ENCODE measurements around the gene CIAO1. TPM values are rescaled to one million over a fixed set of nuclear protein-coding genes. Genes with fewer than 3 reads are reported as not detected.

CIAO1 gene
- total RNA-seq, 2 donors from 2014 or later: 108 to 135 TPM

DNA sequence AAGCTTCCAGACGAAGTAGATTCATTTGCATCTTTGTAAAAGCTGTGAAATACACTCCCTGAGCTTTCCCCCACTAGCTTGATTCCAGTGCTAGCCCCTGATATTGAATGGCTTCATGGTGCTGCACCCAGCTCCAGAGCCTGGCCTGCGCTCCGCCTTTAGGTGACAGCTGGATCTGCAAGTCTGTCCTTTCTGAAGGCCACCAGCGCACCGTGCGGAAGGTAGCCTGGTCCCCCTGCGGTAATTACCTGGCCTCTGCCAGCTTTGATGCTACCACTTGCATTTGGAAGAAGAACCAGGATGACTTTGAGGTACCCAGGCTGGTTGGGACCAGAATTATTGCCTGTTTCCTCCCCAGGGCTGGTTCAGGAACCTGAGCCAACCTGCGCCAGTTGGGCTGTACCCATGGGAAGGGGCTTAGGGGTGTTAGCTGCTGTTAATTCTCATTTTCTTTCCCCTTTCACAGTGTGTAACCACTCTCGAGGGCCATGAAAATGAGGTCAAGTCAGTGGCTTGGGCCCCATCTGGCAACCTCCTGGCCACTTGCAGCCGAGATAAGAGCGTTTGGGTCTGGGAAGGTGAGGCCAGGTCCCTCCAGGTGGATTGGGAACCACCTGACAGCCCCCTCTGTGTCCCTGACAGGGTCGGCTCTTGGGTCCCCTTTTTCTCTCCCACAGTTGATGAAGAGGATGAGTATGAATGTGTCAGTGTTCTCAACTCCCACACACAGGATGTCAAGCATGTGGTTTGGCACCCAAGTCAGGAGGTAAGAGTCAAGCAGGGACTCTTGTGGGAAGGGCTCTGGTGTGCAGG, 1.3 kb downstream of the CIAO1 start:
- H3K9me3 ChIP-seq: no peaks in the 10 kb centered on the region
- DNase-seq (ENCODE audit: low spot score): no peak
- peaks cover 0 to 11% of the 10 kb centered on the region in 2 donors for H3K36me3 ChIP-seq
- H3K4me3 ChIP-seq: no peak overlapping the region
- WGBS: 67% methylated on average over 12 of the region's 12 CpGs
- H3K4me1 ChIP-seq (replicated peaks): peaks cover 8% of the 10 kb centered on the region
- intact Hi-C loops (cut with DNase I): loop anchor here (2.0 kb wide), 1 partner anchor 37 kb away; the partner anchor contains the start of gene SNRNP200
- no peak overlapping the region for H3K27ac ChIP-seq
- H3K27me3 ChIP-seq (replicated peaks; ENCODE audit: insufficient read depth): no peaks in the 10 kb centered on the region
- TF ChIP-seq POLR2AphosphoS5 (IDR thresholded peaks at IDR 0.05): no peak
- TF ChIP-seq, protein P1, sequence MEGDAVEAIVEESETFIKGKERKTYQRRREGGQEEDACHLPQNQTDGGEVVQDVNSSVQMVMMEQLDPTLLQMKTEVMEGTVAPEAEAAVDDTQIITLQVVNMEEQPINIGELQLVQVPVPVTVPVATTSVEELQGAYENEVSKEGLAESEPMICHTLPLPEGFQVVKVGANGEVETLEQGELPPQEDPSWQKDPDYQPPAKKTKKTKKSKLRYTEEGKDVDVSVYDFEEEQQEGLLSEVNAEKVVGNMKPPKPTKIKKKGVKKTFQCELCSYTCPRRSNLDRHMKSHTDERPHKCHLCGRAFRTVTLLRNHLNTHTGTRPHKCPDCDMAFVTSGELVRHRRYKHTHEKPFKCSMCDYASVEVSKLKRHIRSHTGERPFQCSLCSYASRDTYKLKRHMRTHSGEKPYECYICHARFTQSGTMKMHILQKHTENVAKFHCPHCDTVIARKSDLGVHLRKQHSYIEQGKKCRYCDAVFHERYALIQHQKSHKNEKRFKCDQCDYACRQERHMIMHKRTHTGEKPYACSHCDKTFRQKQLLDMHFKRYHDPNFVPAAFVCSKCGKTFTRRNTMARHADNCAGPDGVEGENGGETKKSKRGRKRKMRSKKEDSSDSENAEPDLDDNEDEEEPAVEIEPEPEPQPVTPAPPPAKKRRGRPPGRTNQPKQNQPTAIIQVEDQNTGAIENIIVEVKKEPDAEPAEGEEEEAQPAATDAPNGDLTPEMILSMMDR (IDR thresholded peaks at IDR 0.05): peak in 1 of 4 experiments; percentile 4

DNA sequence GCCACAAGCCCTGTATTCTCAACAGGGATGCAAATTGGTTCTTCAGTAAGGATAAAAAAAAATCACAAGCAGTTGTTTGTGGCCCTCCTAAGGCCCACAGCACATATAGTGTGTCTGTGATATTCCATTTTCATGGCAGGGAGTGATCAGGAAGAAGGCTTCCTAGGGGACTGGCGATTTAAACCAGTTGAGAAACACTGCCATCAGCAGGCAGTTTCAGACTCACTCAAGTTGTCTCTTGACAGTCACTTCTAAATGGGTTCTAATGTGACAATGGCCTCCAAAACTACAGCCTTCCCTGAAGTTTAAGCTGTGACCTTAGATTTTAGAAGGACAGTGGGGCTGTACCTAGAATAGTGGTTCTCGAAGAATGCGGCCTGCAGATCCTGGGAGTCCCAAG, 6.0 kb downstream of the CIAO1 start:
- TF ChIP-seq, protein P1 (IDR thresholded peaks at IDR 0.05): no peak
- no peak for TF ChIP-seq POLR2AphosphoS5 (IDR thresholded peaks at IDR 0.05)
- no peak for TF ChIP-seq POLR2A (IDR thresholded peaks at IDR 0.05)
- no peak for DNase-seq (ENCODE audit: low spot score)
- intact Hi-C loops (cut with DNase I): no loop called here
- Histone ChIP-seq H3K9me3 (no peaks in the 10 kb centered on the region), H3K27me3 (replicated peaks; ENCODE audit: insufficient read depth) (no peaks in the 10 kb centered on the region), H3K36me3 (peaks cover 14 to 17% of the 10 kb centered on the region in 2 donors), H3K4me1 (replicated peaks) (no peaks in the 10 kb centered on the region), H3K4me3 (no peak overlapping the region), H3K27ac (no peak overlapping the region)
- WGBS: 85% methylated on average over 3 of the region's 3 CpGs

DNA sequence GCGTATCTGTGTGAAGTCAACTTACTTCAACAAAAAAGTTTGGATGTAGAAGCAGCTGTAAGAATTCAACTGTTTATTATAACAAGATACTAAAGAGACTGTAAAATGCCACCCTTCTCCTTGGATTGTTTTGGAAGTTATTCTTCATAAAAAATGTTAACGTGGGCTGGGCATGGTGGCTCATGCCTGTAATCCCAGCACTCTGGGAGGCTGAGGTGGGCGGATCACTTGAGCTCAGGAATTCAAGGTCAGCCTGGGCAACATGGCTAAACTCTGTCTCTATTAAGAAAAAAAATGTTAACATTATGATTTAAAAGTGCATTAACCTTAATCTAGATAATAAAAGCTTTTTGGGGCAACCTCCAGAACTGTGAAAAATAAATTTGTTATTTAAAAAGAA, 7.7 kb downstream of the CIAO1 start:
- TF ChIP-seq POLR2A (IDR thresholded peaks at IDR 0.05): no peak
- TF ChIP-seq POLR2AphosphoS5 (IDR thresholded peaks at IDR 0.05): no peak
- TF ChIP-seq, protein P1 (IDR thresholded peaks at IDR 0.05): no peak
- Histone ChIP-seq H3K27ac (no peak overlapping the region), H3K36me3 (peaks cover 26 to 28% of the 10 kb centered on the region in 2 donors), H3K9me3 (no peaks in the 10 kb centered on the region), H3K4me3 (no peak overlapping the region), H3K27me3 (replicated peaks; ENCODE audit: insufficient read depth) (no peaks in the 10 kb centered on the region), H3K4me1 (replicated peaks) (no peaks in the 10 kb centered on the region)
- DNase-seq (ENCODE audit: low spot score): no peak
- intact Hi-C loops (cut with DNase I): no loop called here
- WGBS: 56% methylated on average over 3 of the region's 3 CpGs

DNA sequence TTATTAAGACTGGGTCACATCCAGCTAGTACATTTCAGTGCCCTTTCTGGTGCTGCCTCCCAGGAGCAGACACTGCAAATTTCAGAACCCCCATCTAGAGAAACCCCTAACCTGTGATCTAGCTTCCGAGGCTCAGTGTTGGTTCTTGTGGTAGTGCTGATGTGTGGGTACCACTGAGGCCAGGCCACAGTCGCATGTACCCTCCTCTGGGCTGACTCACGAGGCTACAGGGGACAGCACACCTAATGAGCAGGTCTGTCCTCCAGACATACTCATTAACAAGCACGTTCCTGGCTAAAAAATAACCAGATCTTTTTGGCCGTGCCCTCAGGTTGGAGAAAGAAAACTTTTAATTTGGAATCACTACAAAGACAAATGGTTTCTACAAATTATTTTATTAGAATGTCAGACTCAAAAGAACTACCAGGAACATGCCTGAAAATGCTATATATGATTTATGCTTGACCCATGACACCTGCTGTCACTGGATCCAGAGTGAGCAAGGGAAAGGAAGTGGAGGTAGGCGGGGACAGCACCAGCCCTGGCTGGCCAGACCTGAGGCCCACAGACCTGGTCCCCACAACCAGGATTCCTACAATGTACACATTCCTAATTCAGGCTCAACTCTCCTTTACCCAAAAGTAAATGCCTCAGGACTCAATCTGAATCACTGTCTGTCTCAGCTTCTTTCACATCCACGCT, 8.5 kb downstream of the CIAO1 start:
- H3K4me3 ChIP-seq: no peak overlapping the region
- DNase-seq (ENCODE audit: low spot score): no peak
- H3K36me3 ChIP-seq: peaks cover 28 to 33% of the 10 kb centered on the region in 2 donors
- intact Hi-C loops (cut with DNase I): no loop called here
- no peak overlapping the region for H3K27ac ChIP-seq
- H3K4me1 ChIP-seq (replicated peaks): no peaks in the 10 kb centered on the region
- TF ChIP-seq POLR2AphosphoS5 (IDR thresholded peaks at IDR 0.05) (no peak), POLR2A (IDR thresholded peaks at IDR 0.05) (no peak)
- TF ChIP-seq, protein P1 (IDR thresholded peaks at IDR 0.05): no peak
- no peaks in the 10 kb centered on the region for H3K9me3 ChIP-seq
- 68% methylated on average over 7 of the region's 7 CpGs for WGBS
- no peaks in the 10 kb centered on the region for H3K27me3 ChIP-seq (replicated peaks; ENCODE audit: insufficient read depth)

Measured in prostate gland (tissue), 2 donors.